Loucy (cell line): Measurements from ENCODE around the gene DLGAP4.

Experiments
- H2AFZ ChIP-seq: fragments of 200-600 bp; sonication (generic); 2 replicates; pipeline ENCODE4 v1.6.0; 2016; ENCODE audit warnings: antibody characterized with exemption, mild to moderate bottlenecking, low read length, moderate library complexity
- H3F3A ChIP-seq: fragments of 200-600 bp; 2 replicates; pipeline ENCODE4 v1.6.0; 2016; ENCODE audit warnings: antibody characterized with exemption, low read depth, mild to moderate bottlenecking
- H3K27me3 ChIP-seq: fragments of 200-600 bp; sonication (generic); 2 replicates; pipeline ENCODE4 v1.6.1; 2014; ENCODE audit warnings: low read length, mild to moderate bottlenecking; ENCODE audit not compliant: insufficient read depth, poor library complexity, severe bottlenecking
- H3K36me3 ChIP-seq: fragments of 200-600 bp; sonication (generic); 2 replicates; pipeline ENCODE4 v1.6.1; 2016; ENCODE audit warnings: low read length; ENCODE audit not compliant: insufficient read depth
- H3K4me1 ChIP-seq: fragments of 200-600 bp; sonication (generic); 2 replicates; pipeline ENCODE4 v1.5.1; 2014; ENCODE audit warnings: low read length, mild to moderate bottlenecking; ENCODE audit not compliant: insufficient read depth, poor library complexity, severe bottlenecking
- H3K4me2 ChIP-seq: fragments of 200-600 bp; sonication (generic); 2 replicates; pipeline ENCODE4 v1.6.0; 2014; ENCODE audit warnings: antibody characterized with exemption, low read length, low read depth, mild to moderate bottlenecking; ENCODE audit not compliant: poor library complexity, severe bottlenecking
- H3K4me3 ChIP-seq: fragments of 200-600 bp; sonication (generic); 2 replicates; pipeline ENCODE4 v1.5.1; 2014; ENCODE audit warnings: low read length, mild to moderate bottlenecking, mixed read lengths; ENCODE audit not compliant: poor library complexity, severe bottlenecking
- H3K79me2 ChIP-seq: fragments of 200-600 bp; sonication (generic); 2 replicates; pipeline ENCODE4 v1.6.1; 2014; ENCODE audit warnings: low read length; ENCODE audit not compliant: insufficient read depth
- H3K9ac ChIP-seq: fragments of 200-600 bp; sonication (generic); 2 replicates; pipeline ENCODE4 v1.6.0; 2014; ENCODE audit warnings: mild to moderate bottlenecking, low read depth, low read length, moderate library complexity; ENCODE audit not compliant: poor library complexity, severe bottlenecking
- H3K9me2 ChIP-seq: fragments of 200-600 bp; sonication (generic); replicated peaks from 2 replicates; pipeline ENCODE4 v1.6.1; 2016; ENCODE audit warnings: low read depth, low read length, mixed read lengths
- H3K9me3 ChIP-seq: fragments of 200-600 bp; sonication (generic); 2 replicates; pipeline ENCODE4 v1.6.1; 2014; ENCODE audit warnings: mild to moderate bottlenecking, antibody characterized with exemption, low read length, low read depth; ENCODE audit not compliant: insufficient read depth
- H4K20me1 ChIP-seq: fragments of 200-600 bp; sonication (generic); 2 replicates; pipeline ENCODE4 v1.6.0; 2014; ENCODE audit warnings: antibody characterized with exemption, low read length, mild to moderate bottlenecking; ENCODE audit not compliant: insufficient read depth, poor library complexity, severe bottlenecking
- EZH2phosphoT487 ChIP-seq: fragments of 200-600 bp; IDR thresholded peaks from 2 replicates; pipeline ENCODE4 v1.6.1; 2018; ENCODE audit warnings: antibody characterized with exemption, mild to moderate bottlenecking, moderate library complexity, borderline replicate concordance
- TF ChIP-seq, protein P1 (sequence below): fragments of 200-600 bp; sonication (generic); conservative IDR thresholded peaks from 2 replicates; pipeline ENCODE4 v1.5.1; 2014; ENCODE audit warnings: mild to moderate bottlenecking, antibody characterized with exemption, low read length

The DLGAP4 gene

DNA sequence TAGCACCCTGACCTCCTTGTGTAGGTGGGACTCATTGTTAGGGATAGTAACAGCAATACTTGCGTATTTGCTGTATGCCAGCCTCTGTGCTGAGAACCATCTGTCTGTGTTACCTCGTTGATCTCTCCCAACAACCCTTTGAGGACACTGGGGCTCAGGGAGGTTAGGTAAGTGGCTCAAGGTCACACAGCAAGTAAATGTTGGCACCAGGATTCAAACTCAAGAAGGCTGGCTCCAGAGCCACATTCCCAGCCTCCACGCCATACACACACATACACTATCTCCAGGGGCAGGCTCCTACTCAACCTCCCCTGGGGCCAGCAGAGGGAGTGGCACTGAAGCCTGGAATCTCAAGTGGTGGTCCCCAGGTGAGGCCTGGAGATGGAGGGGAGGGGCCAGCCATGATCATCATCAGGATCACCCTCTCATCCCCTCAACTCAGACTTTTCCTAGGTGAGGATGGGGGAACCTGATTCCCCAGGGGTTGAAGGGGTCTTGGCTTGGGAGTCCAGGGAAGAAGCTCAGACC lies 109.4 kb downstream of the DLGAP4 start:
- Histone ChIP-seq H3K4me3 (no peak overlapping the region), H3K9me3 (no peaks in the 10 kb centered on the region), H3K36me3 (no peaks in the 10 kb centered on the region), H3K79me2 (no peaks in the 10 kb centered on the region), H3F3A (no peaks in the 10 kb centered on the region), H2AFZ (no peak overlapping the region), H3K4me1 (no peaks in the 10 kb centered on the region), H4K20me1 (no peaks in the 10 kb centered on the region), H3K27me3 (no peaks in the 10 kb centered on the region), H3K9ac (no peak overlapping the region), H3K9me2 (no peaks in the 10 kb centered on the region), H3K4me2 (no peak overlapping the region)
- TF ChIP-seq, protein P1, sequence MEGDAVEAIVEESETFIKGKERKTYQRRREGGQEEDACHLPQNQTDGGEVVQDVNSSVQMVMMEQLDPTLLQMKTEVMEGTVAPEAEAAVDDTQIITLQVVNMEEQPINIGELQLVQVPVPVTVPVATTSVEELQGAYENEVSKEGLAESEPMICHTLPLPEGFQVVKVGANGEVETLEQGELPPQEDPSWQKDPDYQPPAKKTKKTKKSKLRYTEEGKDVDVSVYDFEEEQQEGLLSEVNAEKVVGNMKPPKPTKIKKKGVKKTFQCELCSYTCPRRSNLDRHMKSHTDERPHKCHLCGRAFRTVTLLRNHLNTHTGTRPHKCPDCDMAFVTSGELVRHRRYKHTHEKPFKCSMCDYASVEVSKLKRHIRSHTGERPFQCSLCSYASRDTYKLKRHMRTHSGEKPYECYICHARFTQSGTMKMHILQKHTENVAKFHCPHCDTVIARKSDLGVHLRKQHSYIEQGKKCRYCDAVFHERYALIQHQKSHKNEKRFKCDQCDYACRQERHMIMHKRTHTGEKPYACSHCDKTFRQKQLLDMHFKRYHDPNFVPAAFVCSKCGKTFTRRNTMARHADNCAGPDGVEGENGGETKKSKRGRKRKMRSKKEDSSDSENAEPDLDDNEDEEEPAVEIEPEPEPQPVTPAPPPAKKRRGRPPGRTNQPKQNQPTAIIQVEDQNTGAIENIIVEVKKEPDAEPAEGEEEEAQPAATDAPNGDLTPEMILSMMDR: no peak
- no peak for TF ChIP-seq EZH2phosphoT487

DNA sequence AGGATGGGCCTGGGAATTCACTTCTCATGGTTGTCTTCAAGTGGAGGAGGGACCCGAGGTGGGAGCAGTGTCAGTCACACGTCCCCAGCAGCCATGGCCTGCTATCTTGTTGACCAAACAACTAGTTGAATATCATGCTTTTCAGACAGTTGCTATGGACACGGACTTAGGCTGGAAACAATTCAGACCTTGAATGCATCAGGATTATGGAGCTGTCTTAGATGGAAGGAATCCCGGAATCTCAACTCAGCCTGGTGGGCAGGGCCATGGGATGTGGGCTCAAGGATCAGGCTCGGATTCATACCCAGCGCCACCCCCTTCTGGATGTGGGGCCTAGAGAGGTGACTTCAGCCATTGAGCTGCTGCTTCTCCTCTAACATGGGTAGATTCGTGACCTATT lies 112.6 kb downstream of the DLGAP4 start:
- Histone ChIP-seq H3K79me2 (no peaks in the 10 kb centered on the region), H3K4me2 (no peak overlapping the region), H3K9ac (no peak overlapping the region), H4K20me1 (no peaks in the 10 kb centered on the region), H3K4me1 (no peaks in the 10 kb centered on the region), H3K9me3 (no peaks in the 10 kb centered on the region), H3F3A (no peaks in the 10 kb centered on the region), H3K27me3 (no peaks in the 10 kb centered on the region), H3K36me3 (no peaks in the 10 kb centered on the region), H3K4me3 (no peak overlapping the region), H3K9me2 (no peaks in the 10 kb centered on the region), H2AFZ (no peak overlapping the region)
- TF ChIP-seq, protein P1: no peak
- no peak for TF ChIP-seq EZH2phosphoT487

DNA sequence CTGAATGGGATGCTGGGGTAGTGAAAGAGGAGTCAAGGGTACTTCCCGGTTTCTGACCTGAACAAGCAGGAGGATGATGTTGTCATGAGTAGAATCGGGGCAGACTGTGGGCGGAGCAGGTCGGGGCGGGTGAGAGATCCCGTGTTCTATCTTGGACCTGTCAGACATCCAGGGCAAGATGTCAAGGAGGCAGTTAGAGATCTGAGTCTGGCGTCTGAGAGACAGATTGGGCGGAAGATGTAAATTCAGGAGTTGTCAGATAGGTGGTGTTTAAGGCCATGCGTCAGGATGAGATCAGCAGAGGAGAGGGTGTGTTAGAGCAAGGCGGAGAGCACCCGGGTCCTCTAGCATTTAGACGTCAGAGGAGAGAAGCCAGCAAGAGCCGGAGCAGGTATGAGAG lies 115.5 kb downstream of the DLGAP4 start:
- no peaks in the 10 kb centered on the region for H3K27me3 ChIP-seq
- H3K36me3 ChIP-seq: no peaks in the 10 kb centered on the region
- no peak overlapping the region for H2AFZ ChIP-seq
- no peaks in the 10 kb centered on the region for H3K9me3 ChIP-seq
- H3K4me2 ChIP-seq: no peak overlapping the region
- no peaks in the 10 kb centered on the region for H3F3A ChIP-seq
- TF ChIP-seq EZH2phosphoT487: no peak
- TF ChIP-seq, protein P1: no peak
- H4K20me1 ChIP-seq: no peaks in the 10 kb centered on the region
- no peaks in the 10 kb centered on the region for H3K9me2 ChIP-seq
- H3K4me3 ChIP-seq: no peak overlapping the region
- H3K79me2 ChIP-seq: no peaks in the 10 kb centered on the region
- no peaks in the 10 kb centered on the region for H3K4me1 ChIP-seq
- no peak overlapping the region for H3K9ac ChIP-seq
